ENCODE measurements around the gene TLE3. TPM values are rescaled to one million over a fixed set of nuclear protein-coding genes. Genes with fewer than 3 reads are reported as not detected.

Gene TLE3
- polyA plus RNA-seq, 1 of the 3 experiments (the other 2 are of a cell fraction), result 14.7 TPM

GRCh38 chr15:70080347-70080746, 17.4 kb downstream of the TLE3 start:
- Histone ChIP-seq H3K36me3 (replicated peaks in 1 of 2; ENCODE audit: control insufficient read depth in 1 of 2, insufficient read depth in 2 of 2, low read length in 1 of 2) (peaks cover 10 to 59% of the 10 kb centered on the region in 2 experiments), H3K9ac (no peak overlapping the region), H3K9me3 (no peaks in the 10 kb centered on the region), H3K27ac (ENCODE audit: low read depth in 2 of 2, low read length in 1 of 2) (no peak overlapping the region), H3K4me3 (ENCODE audit: low read depth in 2 of 2, low read length in 1 of 2) (no peak overlapping the region), H3K4me1 (ENCODE audit: control insufficient read depth in 1 of 2, insufficient read depth in 2 of 2, low read depth in 1 of 2, low read length in 1 of 2) (peaks cover 0 to 34% of the 10 kb centered on the region in 2 experiments; a peak in 2 of 4 replicates), H4K20me1 (ENCODE audit: insufficient read depth) (peaks cover 43% of the 10 kb centered on the region), H3K9me2 (no peaks in the 10 kb centered on the region), H3K79me2 (ENCODE audit: insufficient read depth) (peaks cover 6% of the 10 kb centered on the region; the same call in 1 of the 2 replicates), H2AFZ (ENCODE audit: low read depth) (no peak overlapping the region), H3F3A (replicated peaks; ENCODE audit: insufficient read depth) (no peaks in the 10 kb centered on the region), H3K27me3 (ENCODE audit: insufficient read depth) (no peaks in the 10 kb centered on the region), H3K4me2 (no peak overlapping the region)
- TF ChIP-seq FOXM1 (IDR thresholded peaks at IDR 0.05; ENCODE audit: low read depth) (no peak), FOXJ3 (CRISPR knock-in tag; IDR thresholded peaks at IDR 0.05) (no peak), NFIC (IDR thresholded peaks at IDR 0.05; ENCODE audit: borderline replicate concordance) (no peak), ELF1 (IDR thresholded peaks at IDR 0.05) (no peak), SMC3 (IDR thresholded peaks at IDR 0.05; ENCODE audit: low read depth, low read length) (no peak), USF2 (IDR thresholded peaks at IDR 0.05; ENCODE audit: borderline replicate concordance, low read depth, low read length) (no peak), POLR2AphosphoS5 (IDR thresholded peaks at IDR 0.05; ENCODE audit: low read depth, low read length) (no peak), NRF1 (IDR thresholded peaks at IDR 0.05; ENCODE audit: low read depth, low read length) (no peak), YY1 (IDR thresholded peaks at IDR 0.05; ENCODE audit: low read depth) (no peak), USF1 (IDR thresholded peaks at IDR 0.05; ENCODE audit: borderline replicate concordance, low read depth) (no peak), FOSL2 (IDR thresholded peaks at IDR 0.05; ENCODE audit: borderline replicate concordance, low read depth) (no peak), IRF3 (IDR thresholded peaks at IDR 0.05; ENCODE audit: low read depth, low read length) (no peak), TAF1 (IDR thresholded peaks at IDR 0.05; ENCODE audit: borderline replicate concordance, low read depth, low read length) (no peak), JUND (IDR thresholded peaks at IDR 0.05) (no peak), EP300 (IDR thresholded peaks at IDR 0.05; ENCODE audit: borderline replicate concordance in 1 of 2, low read depth in 1 of 2, low read length in 1 of 2) (no peak), RCOR1 (IDR thresholded peaks at IDR 0.05; ENCODE audit: low read length) (no peak), GABPA (IDR thresholded peaks at IDR 0.05; ENCODE audit: low read depth) (no peak), MXI1 (IDR thresholded peaks at IDR 0.05; ENCODE audit: low read depth, low read length) (no peak), RAD21 (IDR thresholded peaks at IDR 0.05; ENCODE audit: low read length) (no peak), SIN3A (IDR thresholded peaks at IDR 0.05; ENCODE audit: borderline replicate concordance, low read depth, low read length) (no peak)
- no peak for DNase-seq
- 89% methylated on average over 6 of the region's 6 CpGs for WGBS (ENCODE audit: low lambda C conversion rate)
- ChIA-PET CTCF (interaction anchor here (0.8 to 1.0 kb wide), 3 partner anchors 14 to 504 kb away, joined by 3 read pairs; no protein-coding TSS in a partner anchor), POLR2A (interaction anchor here (0.5 kb wide), 1 partner anchor 520 kb away, joined by 3 read pairs; no protein-coding TSS in a partner anchor)
